Left lobe of liver (tissue), 2 donors: ENCODE results near the gene ALMS1. TPM values are rescaled to one million over a fixed set of nuclear protein-coding genes. Genes with fewer than 3 reads are reported as not detected.
"Not testable (repeated sequence)": the region's sequence is repeated elsewhere in the genome, so short reads cannot be mapped to it uniquely, and the experiment has no call there.

ENCODE experiments used
- ATAC-seq: fragments of 200-7000 bp; cut with Tn5 transposase; one replicate; pipeline ENCODE4 v1.9.1; 2020; ENCODE audit warnings: mild to moderate bottlenecking, moderate library complexity
- DNase-seq: peaks from one replicate; pipeline ENCODE4 v3.0.0-alpha.2; 2020; ENCODE audit warnings: low spot score
- total RNA-seq: library from RNA; stranded (reverse); gene quantifications from one replicate; pipeline ENCODE4 v1.2.1, GENCODE V29; 2021
- donor health status: DM: no; HTN: no; CAD: no; lungs with moderate emphysema.
- donor health status: DM: no; HTN: yes; CAD: no.

The ALMS1 gene
- total RNA-seq, 1 donor from 2014 or later: 6.0 TPM

DNA sequence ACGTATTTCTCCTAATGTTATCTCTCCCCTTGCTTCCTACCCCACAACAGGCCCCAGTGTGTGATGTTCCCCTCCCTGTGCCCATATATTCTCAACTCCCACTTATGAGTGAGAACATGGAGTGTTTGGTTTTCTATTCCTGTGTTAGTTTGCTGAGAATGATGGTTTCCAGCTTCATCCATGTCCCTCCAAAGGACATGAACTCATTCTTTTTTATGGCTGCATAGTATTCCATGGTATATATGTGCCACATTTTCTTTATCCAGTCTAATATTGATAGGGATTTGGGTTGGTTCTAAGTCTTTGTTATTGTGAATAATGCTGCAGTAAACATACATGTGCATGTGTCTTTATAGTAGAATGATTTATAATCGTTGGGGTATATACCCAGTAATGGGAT, 119.2 kb downstream of the ALMS1 start:
- DNase-seq, ATAC-seq: not testable (repeated sequence)

DNA sequence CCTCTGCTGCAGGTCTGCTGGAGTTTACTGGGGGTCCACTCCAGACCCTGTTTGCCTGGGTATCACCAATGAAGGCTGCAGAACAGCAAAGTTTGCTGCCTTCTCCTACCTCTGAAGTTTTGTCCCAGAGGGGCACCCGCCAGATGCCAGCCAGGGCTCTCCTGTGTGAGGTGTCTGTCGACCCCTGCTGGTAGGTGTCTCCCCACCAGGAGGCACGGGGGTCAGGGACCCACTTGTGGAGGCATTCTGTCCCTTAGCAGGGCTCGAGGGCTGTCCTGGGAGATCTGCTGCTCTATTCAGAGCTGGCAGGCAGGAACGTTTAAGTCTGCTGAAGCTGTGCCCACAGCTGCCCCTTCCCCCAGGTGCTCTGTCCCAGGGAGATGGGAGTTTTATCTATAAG, 124.8 kb downstream of the ALMS1 start:
- ATAC-seq, DNase-seq: not testable (repeated sequence)

DNA sequence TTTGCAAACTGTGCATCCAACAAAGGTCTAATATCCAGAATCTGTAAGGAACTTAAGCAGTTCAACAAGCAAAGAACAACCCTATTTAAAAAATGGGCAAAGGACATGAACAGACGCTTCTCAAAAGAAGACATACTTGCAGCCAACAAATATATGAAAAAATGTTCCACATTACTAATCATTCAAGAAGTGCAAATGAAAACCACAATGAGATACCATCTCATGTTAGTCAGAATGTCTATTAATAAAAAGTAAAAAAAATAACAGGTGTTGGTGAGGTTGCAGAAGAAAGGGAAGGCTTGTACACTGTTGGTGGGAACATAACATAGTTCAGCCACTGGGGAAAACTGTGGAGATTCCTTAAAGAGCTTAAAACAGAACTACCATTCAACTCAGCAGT, 130.4 kb downstream of the ALMS1 start:
- DNase-seq: no peak
- ATAC-seq: no peak

DNA sequence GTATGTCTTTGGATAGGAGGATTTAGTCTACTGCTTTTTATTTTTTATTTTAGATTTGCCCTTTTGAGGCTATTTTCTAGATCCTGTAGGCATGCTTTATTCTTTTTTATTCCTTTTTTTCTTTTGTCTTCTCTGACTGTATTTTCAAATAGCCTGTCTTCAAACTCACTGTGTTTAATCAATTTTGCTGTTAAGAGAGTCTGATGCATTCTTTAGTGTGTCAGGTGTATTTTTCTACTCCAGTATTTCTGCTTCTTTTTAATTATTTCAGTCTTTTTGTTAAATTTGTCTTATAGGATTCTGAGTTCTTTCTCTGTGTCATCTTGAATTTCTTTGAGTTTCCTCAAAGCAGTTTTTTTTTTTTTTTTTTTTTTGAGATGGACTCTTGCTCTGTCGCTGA, 143.1 kb downstream of the ALMS1 start:
- DNase-seq (no peak), ATAC-seq (no peak)

DNA sequence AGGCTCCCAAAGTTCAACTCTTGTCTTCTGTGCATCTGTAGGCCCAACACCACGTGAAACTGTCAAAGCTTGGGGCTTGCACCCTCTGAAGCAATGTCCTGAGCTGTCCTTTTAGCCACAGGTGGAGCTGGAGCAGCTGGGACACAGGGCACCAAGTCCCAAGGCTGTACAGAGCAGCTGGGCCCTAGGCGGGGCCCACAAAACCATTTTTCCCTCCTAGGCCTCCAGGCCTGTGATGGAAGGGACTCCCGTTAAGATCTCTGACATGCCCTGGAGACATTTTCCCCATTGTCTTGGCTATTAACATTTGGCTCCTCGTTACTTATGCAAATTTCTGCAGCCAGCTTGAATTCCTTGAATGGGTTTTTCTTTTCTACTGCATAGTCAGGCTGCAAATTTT, 145.1 kb downstream of the ALMS1 start:
- not testable (repeated sequence) for DNase-seq, ATAC-seq

DNA sequence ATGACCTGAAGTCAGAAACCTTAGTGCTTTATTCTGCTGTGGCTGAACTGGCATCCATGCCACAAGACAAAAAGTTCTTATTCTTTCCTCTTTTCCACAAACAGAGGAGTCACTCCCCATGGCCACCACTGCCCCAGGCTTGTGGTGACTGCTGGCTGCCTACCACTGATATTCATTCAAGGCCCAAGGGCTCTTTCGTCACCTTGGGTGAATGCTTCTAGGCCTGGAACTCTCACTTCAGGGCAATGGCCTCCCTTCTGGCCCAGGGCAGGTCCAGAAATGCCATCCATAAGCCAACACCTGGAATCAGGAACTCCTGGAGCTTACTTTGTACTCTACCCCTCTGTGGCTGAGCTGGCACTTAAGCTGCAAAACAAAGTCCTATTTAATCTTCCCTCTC, 146.7 kb downstream of the ALMS1 start:
- DNase-seq (no peak), ATAC-seq (no peak)

DNA sequence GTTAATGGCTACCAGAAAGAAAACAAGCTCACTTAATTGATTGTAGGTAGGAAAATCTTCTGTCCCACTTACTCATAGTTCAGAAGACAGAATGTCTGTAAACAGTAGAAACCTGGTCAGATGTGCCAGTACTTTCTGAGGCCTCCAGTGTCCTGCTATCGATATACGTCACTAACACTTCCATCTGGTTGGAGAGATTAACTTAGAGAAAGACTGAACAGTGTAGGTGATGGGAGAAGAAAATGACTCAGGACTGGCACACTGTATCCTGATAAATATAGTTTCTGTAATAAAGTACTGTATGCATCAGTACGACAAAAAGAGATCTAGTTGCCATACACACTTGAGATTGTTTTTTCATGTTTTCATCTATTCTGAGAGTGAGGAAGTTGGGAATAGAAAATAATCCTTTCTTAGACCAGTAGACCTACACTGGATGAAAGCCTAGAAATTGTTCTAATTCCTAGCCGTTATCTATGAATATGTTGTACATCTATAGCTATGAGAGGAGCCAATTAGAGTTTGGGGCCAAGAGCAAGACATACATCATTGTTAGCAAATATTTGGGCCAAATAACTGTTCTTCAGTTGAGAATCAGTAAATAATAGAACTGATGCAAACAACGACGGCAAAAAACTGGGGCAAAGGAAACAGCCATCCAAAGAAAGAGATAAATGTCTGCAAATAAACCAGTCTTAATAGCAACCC, 150.7 kb downstream of the ALMS1 start:
- no peak for ATAC-seq
- DNase-seq: no peak

DNA sequence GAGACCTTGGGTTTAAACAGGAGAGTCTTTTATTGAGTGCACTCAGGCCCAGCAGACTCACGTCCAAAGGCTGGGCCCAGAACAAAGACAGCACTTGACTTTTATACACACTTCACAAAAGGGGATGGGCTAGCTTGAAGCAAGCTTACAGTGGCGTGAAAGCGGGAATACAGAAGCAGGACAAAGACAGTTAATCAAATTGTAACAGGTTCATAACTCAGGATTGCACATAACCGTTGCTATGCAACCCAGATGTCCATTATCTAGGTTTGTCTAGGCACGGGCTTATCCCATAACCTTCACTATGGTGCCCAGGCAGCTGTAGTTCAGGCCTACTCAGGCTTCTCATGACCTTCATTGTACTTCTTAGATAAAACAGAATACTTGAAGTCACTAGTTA, 175.2 kb downstream of the ALMS1 start:
- ATAC-seq, DNase-seq: not testable (repeated sequence)

DNA sequence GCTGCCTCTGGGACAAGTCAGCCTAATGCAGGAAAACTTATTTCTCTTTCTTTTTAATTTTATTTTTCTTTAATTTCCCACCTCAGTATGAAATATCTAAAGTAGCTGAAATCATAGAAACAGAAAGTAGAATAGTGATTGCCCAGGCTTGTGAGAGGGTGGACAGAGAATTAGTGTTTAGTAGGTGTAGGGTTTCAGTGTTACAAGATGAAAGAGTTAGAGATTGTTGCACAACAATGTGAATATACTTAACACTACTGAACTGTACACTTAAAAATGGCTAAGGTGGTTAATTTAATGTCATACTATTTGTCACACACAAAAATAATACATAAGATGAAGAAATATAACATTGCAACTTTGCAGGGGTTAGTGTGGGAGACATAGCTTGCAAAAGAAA, 175.8 kb downstream of the ALMS1 start:
- ATAC-seq: no peak
- no peak for DNase-seq

DNA sequence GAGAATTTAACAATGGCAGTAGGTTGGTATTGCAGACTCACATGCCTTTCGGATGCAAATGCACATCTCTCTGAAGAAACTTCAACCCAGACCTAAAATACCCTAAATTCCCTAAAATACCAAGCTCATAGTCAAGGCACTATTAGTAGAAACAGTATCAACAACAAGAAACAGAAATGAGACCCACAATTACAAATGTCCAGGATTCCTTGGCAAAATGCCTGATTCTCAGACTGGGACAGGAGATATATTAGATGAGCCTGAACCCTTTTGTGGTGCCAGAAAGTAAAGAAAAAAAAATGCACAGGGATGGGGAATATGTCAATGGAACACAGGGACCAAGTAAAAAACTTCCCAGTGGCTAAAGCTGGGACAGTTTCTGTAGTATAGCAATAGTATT, 179.3 kb downstream of the ALMS1 start:
- ATAC-seq (no peak), DNase-seq (no peak)

DNA sequence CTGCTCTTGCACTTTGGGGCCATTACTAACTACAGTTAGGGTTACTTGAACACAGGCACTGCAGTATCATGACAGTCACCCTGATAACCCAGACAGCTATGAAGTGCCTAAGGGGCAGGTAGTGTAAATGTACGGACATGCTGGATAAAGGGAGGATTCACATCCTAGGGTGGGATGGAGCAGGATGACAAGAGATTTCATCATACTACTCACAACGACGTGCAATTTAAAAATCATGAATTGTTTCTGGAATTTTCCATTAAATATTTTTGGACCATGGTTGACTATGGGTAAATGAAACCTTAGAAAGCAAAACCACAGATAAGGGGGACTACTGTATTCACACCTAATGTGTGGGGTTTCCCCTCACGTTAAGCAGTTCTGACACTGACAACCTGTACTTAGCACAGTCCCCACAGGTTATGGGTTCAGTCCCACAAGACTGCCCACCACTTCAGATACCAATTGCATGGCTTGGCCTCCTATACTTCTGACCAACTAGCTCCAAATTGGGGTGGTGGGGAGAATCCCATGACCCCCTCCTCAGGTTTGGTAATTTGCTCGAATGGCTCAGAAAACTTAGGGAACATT, 180.7 kb downstream of the ALMS1 start:
- DNase-seq (no peak), ATAC-seq (no peak)

DNA sequence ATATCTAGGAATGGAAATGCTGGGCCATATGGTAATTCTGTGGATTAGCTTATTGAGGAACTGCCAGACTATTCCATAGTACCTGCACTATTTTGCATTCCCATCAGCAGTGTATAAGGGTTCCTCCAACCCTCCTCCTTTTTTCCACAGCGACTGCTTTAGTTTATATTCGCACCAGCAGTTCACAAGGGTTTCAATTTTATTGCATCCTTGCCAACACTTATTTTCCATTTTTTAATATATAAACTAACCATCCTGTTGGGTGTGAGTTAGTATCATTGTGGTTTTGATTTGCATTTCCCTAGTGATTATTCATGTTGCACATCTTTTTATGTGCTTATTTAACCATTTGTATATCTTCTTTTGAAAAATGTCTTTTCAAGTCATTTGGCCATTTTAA, 189.6 kb downstream of the ALMS1 start:
- no peak for DNase-seq
- ATAC-seq: no peak

DNA sequence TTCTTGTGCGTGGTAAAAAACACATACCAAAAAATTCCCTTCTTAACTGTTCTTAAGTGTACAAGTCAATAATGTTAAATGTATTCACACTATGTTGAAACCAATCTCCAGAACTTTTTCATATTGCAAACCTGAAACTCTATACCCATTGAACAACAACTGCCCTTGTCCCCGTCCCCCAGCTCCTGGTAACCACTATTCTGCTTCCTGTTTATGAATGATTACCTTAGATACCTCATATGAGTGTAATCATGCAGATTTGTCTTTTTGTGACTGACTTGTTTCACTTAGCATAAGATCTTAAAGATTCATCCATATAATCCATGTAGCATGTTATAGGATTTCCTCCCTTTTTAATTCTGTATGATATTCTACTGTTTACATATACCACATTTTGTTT, 196.7 kb downstream of the ALMS1 start:
- no peak for DNase-seq
- ATAC-seq: no peak

DNA sequence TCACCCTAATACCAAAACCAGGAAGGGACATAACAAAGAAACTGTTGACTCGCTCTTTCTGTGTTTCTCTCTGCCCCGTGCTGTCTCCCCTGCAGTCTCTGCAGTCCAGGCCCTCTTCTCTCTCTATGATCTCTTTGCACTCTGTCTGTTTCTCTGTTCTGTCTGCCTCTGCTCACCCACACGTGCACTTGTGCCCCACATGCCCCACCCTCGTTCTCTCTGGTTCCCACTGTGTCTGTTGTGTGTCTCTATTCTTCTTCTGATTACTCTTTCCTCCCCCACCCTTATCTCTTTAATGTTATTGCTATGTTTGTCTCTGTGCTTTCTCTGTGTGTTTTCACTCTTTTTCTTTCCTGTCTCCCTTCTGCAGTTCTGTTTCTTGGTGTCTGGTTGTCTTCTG, 202.5 kb downstream of the ALMS1 start:
- ATAC-seq: no peak
- no peak for DNase-seq

DNA sequence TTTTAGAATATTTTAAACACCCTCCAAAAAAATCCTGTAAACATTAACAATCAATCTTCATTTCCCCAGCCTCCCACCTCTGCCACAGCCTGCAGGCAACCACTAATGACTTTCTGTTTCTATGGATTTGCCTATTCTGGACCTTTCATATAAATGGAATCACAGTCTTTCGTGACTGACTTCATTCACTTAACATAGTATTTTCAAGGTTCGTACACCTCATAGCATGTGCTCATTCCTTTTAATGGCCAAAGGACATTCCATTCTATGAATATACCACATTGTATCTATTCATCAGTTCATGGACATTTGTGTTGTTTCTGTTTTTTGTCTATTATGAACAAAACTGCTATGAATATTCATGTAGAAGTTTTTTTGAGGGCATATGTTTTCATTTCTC, 208.0 kb downstream of the ALMS1 start:
- no peak for ATAC-seq
- no peak for DNase-seq

DNA sequence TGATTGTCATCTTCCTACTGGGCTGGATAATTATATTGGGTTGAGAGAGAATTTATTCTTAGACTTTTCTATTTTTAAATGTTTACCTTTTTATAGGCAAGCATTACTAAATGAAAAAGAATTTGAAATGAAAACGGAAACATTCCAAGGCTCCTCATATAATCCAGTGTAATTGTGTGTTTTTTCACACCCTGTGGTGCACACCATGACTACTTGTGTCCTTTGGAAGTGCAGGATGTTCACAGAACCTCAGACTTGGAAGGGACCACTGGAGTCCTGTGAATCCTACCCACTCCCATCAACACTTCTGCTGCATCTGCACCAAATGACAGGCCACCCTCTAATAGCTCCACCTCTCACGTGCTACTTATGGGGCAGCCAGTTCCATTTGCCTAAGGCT, 208.6 kb downstream of the ALMS1 start:
- DNase-seq (no peak), ATAC-seq (no peak)

DNA sequence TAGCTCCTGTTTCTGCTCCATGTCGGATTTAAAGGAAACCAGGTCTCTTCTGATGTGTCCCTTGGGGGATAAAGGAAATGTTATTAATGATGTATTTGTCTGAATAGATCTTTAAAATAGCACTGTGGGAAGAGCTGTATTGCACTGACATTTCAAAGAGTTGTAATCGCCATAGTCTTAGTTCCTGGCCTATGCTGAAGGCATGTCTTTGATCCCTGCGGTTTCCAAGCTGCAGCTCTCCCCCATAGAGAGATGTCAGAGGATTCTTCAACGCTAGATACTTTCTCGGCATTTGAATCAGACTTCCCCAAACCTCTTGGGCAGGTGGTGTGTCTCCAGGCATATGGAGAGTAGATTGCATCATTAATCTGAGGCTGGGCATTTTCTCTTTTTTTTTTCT, 216.1 kb downstream of the ALMS1 start:
- DNase-seq: no peak
- ATAC-seq: no peak

DNA sequence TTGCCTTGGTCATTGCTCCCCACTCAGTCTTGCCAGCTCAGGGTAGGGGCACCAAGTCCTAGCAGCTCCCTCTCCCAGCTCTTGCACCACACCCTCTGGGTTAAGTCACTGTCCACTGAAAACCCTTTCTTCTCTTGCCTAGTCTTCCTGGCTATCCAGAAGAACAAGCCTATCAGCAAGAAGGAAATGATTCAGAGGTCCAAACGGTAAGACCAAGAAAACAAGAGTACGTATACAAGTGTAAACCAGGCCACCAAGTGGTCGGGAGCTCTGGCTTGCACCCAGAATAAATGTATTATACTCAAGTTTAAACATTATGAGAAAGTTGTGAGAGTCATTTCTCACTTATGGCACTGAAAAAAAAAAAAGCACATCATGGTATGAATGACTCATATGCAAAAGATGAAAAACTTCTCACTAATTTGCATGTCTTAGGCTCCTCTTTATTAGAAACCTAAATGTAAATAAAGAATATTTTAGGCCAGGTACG, 217.5 kb downstream of the ALMS1 start:
- not testable (repeated sequence) for ATAC-seq, DNase-seq

DNA sequence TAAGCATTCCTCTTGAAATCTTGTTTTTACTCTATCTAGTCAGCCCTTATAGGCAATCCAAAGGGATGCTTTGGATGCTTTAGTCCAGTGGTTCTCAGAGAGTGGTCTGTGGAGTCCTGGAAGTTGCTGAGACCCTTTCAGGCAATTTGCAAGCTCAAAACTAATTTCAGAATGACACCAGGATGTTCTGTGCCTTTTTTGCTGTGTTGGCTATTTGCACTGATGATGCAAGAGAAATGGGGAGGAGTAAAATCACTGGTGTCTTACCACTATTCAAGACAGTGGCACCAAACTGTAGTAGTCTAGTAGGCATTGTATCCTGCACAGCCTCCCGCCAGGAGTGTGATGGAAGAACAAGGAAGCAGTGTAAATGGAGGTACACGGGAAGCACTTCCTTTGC, 219.0 kb downstream of the ALMS1 start:
- DNase-seq, ATAC-seq: not testable (repeated sequence)

DNA sequence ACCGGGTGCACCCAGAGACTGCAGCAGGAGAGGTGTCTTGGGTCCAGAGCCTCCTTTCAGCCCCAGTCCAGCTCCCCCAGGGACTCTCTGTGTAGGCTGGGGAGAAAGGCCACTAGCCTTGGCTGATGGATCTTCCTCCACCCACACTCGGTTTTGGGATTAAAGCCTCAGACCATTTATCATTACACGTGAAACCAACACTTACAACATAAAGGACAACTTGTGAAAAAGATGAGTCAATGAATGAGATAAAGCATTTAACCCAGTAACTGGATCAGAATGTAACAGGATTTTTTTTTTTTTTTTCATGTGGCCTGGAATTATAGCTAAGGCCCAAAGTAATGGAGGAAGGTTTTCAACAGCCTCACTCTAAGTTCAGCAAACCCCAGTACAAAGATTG, 224.5 kb downstream of the ALMS1 start:
- no peak for ATAC-seq
- DNase-seq: no peak

DNA sequence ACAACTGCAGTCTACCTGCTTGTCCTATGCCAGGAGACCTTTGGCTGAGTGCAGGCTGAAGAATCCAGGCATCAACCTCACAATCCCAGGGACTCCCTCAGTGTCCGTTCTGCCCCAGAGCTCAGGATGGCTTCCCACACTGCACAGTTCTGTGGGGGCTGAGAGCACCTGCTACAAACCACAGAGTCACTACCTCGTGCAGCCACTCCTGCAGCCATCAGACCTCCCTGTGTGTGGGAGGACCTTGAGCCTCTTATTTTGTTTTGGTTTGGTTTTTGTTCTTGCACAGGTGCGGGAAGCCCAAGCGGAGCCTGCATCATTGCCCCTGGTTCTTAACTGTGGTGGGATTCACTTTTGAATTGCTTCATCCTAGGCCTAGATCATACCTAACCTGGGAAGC, 225.6 kb downstream of the ALMS1 start:
- no peak for DNase-seq
- no peak for ATAC-seq

DNA sequence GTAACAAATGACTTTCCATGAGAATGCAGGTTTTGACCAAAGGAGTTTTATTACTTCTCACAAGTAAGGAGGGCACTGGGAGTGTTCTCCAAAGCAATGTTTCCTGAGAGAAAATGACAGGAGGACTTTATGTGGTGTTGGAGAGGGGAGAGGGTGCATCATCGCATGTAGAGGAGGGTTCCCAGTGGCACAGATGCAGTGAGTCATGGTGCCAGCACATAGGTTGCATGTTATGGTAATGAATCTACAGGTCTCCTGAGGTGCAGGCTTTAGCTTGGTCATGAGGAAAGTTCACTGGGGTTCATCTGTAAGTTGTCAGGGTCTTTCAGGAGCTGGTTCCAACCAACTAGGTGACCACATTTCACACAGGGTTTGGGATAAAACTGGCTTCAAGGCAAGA, 226.2 kb downstream of the ALMS1 start:
- ATAC-seq: no peak
- DNase-seq: no peak

DNA sequence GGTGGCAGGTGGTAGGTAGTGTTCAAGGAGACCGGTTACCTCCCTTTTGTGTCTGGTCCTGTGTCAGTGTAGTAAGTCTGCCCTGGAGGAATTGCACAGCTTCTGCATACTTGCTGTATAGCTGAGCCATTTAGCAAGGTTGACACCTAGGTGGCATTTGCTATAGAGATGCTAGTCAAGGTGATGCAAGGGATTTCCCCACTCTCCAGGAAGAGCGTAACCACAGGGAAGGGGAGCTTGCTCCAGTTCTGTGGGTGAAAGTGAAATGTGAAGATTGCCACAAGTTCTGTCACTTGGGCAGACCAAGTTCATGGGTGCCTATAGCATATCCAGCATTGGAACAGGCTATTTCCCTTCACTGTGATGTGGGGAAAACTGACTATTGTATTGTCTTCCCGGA, 228.5 kb downstream of the ALMS1 start:
- DNase-seq (no peak), ATAC-seq (no peak)
